Activated CD8-positive, alpha-beta memory T cell treated with anti-CD3 and anti-CD28 coated beads for 24 hours (primary cell): Measurements from ENCODE around the gene TRIM68.

ENCODE experiments used
- DNase-seq: peaks from one replicate; pipeline ENCODE4 v3.0.0-alpha.2; 2020

TRIM68 gene

GRCh38 chr11:4607781-4608666 is at the start of gene TRIM68:
Gene TRIM68, minus strand, starts transcription at chr11:4608231. Its CDS starts 2,727 bp downstream, at chr11:4605504.
- peak; percentile 97 for DNase-seq

GRCh38 chr11:4654635-4655369 is 46.8 kb upstream of the TRIM68 start:
- no peak for DNase-seq

GRCh38 chr11:4647766-4648165 is 39.7 kb upstream of the TRIM68 start:
- DNase-seq: no peak

DNA sequence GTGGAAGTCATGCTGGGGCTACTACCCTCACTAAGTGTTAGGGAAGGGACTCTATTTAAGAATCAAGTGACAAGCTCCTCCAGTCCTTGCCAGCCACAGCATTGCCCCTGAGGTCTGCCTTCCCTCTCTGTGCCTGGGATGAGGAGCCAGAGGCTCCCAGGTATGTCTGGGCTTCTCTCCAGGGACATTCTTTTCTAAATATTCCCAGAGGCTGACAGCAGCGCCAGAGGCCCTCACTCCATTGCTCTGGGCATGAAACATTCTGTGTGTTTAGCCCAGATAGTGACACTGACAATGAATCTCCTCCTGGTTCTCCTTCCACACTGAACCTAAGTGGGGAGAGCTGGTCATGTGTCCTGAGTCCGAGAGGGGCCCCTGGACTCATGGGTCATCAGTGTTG is 37.9 kb upstream of the TRIM68 start:
- no peak for DNase-seq

- no peak for DNase-seq
Measured at GRCh38 chr11:4644233-4644632, 36.2 kb upstream of the TRIM68 start.

DNA sequence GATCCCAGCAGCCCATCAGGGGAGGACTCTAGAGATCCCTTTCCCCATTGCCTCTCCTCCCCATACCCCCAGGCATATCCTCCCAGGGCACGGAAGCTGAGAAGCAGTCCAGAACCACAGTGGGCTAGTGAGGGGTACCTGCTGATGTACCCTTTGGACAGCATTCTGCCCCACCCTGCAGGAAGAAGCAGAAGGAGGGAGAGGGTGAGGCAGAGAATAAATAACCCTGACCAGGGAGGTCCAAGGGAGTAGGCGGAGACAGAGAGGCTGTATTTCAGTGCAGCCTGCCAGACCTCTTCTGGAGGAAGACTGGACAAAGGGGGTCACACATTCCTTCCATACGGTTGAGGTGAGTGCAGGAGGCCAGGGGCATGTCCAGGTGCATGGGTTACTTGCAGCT is 35.7 kb upstream of the TRIM68 start, which contains the start of gene OR51E1:
OR51E1 (plus strand) TSS at position 301 of the 400 bp plus-strand sequence. CDS start 8,545 bp downstream, outside the sequence.
- DNase-seq: no peak

DNA sequence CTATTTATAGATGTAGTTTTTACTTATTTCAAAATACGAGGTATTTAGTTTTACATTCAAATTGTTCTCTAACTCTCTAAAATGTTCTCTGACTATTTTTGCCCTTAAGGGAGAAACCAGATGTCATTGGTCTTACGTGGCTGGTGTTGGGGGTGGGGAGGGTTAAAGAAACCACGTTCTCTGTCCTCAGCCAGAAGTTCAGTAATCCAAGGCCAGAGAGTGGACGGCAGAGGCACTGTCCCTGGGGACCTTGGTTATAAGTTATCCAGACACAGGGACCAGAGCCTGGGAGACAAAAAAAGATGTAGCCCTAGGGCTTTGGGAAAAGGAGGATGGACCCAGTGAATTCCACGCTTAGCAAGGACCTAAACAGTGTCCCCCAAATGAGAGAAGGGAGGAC is 35.0 kb upstream of the TRIM68 start:
- no peak for DNase-seq

- no peak for DNase-seq
Measured at GRCh38 chr11:4642043-4642442, 34.0 kb upstream of the TRIM68 start.

- DNase-seq: no peak
Measured at GRCh38 chr11:4641501-4641900, 33.5 kb upstream of the TRIM68 start.

DNA sequence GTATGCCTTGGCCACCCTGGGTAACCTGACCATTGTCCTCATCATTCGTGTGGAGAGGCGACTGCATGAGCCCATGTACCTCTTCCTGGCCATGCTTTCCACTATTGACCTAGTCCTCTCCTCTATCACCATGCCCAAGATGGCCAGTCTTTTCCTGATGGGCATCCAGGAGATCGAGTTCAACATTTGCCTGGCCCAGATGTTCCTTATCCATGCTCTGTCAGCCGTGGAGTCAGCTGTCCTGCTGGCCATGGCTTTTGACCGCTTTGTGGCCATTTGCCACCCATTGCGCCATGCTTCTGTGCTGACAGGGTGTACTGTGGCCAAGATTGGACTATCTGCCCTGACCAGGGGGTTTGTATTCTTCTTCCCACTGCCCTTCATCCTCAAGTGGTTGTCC is 31.9 kb upstream of the TRIM68 start:
- DNase-seq: no peak

GRCh38 chr11:4637662-4638047 is 29.6 kb upstream of the TRIM68 start:
- no peak for DNase-seq

DNA sequence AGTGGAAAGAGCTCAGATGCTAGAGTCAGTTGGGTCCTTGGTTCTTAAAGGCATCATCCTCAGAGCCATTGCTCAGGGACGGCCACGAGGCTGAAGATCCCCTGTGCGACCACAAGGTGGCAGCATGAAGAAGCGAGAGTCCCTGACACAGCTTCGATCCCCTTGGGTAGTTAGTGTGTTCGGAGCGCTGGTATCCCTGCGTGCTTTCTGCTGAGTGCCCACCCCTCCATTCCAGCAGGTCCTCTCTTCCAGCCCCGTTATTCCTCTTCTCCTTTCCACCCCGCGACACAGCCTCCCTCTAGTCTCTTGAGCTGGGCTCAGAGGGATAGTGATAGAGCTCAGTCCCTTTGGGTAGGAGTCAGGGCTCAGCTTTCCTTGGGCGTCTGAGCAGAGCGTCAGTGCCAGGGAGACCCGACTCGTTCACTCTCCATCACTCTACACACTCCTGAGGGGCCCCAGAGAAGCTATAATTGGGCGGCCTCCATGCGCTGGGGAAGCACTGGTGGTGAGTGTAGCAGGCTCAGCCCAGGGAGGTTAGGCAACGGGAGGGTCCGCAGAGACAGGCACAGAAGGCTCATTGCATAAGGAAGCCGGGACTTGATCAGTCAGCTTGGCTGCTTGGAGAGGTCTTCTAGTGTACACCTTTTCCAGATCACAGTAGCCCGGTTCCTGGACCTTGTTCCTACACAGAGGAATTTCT is 29.1 kb upstream of the TRIM68 start, which contains the start of gene OR51D1:
OR51D1 (plus strand) TSS at position 516 of the 700 bp plus-strand sequence. CDS start 2,314 bp downstream, outside the sequence.
- peak; percentile 83 for DNase-seq

DNA sequence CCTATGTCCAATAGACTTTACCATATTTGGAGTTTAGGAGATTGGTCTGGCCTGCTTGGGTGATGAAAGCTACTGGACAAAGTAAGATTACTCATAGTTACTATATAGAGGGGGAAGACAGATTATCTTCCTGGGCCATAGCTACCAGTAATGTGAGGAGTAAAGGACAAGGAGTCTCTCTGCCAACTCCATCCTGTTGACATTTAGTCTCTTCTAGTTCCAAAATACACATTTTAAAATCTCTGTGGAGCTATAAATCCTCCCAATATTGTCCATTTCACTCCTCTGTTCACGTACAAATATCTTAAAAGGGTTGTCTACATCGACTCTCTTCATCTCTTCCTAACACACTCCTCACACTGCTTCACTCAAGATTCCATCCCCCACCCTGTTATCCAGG is 28.1 kb upstream of the TRIM68 start:
- no peak for DNase-seq

GRCh38 chr11:4626207-4627099 is 18.4 kb upstream of the TRIM68 start:
- DNase-seq: no peak

DNA sequence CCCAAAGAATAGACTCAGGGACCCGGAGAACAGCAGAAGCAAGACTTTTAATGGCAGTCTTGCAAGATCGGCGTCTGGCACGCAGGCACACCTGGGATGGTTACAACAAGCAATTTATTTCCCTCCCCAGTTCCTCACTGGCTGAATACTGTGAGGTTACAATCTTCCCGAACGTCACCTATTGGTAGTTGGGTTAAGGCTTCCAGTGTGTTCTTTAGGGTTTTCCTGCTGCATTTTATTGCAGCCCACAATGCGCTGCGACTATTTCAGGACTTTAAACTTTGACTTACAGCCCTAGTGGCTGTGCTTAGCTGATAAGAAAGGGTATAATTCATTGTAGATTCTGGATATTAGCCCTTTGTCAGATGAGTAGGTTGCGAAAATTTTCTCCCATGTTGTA is 11.5 kb upstream of the TRIM68 start:
- DNase-seq: no peak

DNA sequence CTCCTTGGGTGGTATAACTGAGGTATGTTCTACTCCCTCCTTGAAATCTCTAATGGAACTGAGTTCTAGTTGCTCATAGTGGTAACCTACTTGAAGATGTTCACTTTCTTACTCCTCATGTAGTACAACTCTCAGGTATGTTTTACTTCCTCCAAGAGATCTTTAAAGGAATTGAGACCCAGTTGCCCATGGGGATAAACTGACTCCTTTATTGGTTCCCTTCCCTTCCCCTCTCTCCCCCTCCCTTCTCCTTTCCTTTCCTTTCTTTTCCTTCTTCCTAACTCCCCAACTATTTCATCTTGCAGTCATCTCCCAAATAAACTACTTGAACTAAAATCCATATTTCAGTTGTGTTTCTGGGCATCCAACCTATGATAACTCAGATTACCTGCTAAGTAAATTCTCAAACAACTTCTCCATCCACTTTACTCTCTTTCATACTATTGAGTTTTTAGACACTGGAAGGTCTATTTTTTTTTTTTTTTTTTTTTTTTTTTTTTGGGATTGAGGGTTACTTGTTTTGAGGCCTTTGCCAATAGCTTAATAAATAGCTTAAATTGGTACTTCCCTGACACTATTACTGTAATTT is 7.9 kb upstream of the TRIM68 start:
- DNase-seq: no peak

GRCh38 chr11:4611986-4612385 is 4.0 kb upstream of the TRIM68 start:
- no peak for DNase-seq

GRCh38 chr11:4610258-4610935 is 2.4 kb upstream of the TRIM68 start:
- no peak for DNase-seq

GRCh38 chr11:4607096-4607495 is 935 bp downstream of the TRIM68 start:
- DNase-seq: no peak

DNA sequence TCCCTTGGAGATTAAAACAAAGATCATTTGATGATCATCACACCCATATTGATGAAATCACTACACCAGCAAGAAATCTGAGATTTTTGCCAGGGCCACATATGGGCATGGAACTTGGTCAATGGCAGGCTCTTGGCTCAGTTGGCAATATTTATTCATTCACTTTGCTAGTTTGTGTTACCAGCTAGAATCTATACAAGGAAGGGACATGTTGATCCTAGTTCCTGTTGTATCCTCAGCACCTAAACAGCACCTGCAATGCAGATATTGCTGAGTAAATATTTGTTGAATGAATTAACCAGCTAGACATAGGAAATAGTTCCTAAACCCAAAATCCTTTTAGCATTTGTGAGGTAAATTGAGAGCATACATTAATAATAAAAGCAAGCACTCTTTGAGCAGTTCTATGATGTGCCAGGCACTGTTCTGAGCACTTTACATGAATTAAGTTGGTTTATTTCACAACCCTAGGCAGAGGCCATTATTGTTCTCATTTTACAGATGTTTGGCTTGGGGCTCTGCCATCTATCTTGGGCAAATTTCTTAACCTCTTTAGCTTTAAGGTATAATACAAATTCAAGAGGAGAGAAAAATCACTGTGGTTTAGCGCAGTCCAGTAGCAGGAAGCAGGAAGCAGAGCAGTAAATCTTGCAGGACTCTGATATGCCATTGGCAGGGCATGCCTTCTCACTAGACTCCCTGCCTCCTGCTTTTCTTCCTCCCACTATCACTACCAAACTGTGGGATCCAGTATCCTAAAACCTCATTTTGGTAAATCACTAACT is 1.6 kb downstream of the TRIM68 start:
- no peak for DNase-seq
